Measurements from ENCODE around the gene GPSM1.

- TF ChIP-seq RAD21 (IDR thresholded peaks at IDR 0.05; ENCODE audit: low read depth) (no peak), CEBPB (IDR thresholded peaks at IDR 0.05) (no peak), EP300 (IDR thresholded peaks at IDR 0.05; ENCODE audit: borderline replicate concordance) (no peak)
Measured at GRCh38 chr9:136329211-136329627, 1.9 kb downstream of the GPSM1 start.
